SH-SY5Y (cell line): ENCODE results near the gene ARSB.

ENCODE experiments used
- GATA2 ChIP-seq: IDR thresholded peaks from 2 replicates; pipeline ENCODE4 v1.6.1; 2011; ENCODE audit warnings: mild to moderate bottlenecking, low read depth, low read length
- GATA3 ChIP-seq: IDR thresholded peaks from 2 replicates; pipeline ENCODE4 v1.6.1; 2011; ENCODE audit warnings: low read depth, mild to moderate bottlenecking, low read length, moderate library complexity

ARSB gene

DNA sequence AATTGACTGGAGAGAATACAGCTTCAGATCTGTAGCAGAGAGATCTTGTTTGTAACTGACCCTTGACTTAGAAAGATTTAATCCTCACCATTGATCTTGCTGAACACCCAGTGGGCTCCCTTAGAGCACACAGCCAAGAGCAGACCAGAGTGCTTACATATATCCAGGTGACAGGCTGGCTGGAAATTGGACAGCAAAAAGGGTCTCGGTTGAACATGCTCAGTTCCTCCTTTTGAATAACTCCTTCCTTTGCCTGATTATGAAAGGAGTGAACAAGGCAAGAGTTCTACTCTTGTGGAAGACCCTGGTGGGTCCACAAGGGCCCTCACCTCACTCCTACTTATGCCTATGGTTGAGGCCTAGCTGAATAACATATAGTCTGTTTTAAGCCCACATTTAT, 202.4 kb downstream of the ARSB start:
- TF ChIP-seq GATA3 (no peak), GATA2 (no peak)

DNA sequence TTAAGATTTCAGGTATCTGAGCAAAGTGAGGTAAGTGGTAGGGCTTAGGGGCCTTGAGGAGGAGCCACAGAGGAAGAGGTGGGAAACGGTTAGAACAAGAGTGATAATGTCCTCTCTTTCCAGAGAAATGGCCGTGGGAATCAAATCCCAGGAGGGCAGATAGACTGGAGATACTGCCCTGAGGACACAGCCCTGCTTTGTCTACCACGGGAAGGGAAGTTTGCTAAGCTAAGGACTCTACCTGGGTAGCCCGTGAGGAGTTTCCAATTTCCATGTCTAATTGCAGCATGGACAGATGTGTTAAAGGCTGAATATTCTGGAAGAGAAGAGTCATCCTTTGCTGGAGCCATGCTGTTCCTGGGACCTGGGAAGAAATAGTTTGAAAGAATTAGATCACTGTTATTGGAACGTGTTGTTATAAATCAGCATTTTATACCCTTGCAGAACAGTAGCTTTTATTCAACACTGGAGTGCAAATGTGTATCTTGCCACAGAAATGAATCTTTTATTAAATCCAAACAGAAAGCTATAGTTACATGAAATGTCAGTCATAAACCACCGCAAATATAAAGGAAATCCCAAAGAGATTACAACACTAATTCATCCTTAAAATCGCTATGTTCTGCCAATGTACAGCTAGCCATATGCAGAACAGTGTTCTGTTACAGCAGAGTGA, 203.4 kb downstream of the ARSB start:
- TF ChIP-seq GATA2: no peak
- TF ChIP-seq GATA3: no peak

DNA sequence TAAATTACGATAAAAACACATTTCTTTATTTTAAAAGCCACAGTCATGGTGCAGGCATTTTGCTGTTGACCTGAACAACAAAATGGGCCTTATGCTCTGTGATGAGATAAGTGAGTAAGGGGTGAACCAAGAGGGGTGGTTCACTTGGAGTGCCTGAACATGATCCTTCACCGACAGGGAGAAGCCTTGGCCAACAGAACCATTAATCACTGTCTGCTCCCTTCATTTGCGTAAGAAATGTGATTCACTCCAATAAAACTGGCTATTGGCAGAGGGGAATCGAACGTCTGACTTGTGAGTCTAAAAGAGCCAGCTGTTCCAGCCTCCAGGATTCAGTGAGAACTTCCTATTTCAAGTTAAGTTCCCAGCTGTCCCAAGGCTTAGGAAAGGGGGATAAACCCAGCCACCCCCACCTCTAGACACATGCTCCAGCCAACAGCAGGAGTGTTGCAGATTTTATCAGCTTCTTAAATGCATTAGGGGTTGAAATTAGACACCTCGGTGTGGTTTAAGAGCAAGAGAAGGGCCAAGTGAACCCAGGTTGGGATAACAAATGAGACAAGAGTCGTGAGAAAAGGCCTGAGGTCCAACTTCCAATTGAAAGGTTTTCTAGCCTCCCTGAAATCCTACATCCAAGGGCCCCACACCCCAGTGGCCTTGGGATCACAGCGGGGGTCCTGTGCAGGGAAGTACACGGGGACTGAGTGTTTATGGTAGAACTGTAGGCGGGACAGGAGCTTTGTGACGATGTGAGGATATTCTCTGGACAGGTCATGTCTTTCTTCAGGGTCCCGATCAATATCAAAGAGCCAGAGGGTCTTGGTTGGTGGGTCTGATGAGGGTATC, 205.1 kb downstream of the ARSB start:
- no peak for TF ChIP-seq GATA3
- TF ChIP-seq GATA2: no peak

DNA sequence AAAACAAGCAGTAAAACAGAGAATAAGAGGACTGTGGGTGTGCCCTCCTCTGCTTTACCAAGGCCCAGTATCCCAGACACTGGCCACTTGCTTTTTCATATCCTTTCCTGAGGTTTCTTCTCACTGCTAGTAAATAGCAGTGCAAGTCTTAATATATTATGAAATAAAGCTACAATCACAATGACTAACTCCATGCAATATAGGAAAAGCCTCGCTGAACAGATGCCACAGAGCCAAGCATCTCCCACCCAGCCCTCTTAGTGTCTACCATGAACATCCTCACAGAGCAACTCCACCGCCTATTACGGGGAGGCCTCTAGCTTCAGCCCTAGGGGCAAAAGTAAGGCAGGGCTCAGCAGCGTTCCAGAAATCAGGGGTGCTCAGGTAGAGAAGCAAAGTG, 205.8 kb downstream of the ARSB start:
- TF ChIP-seq GATA2 (no peak), GATA3 (no peak)

DNA sequence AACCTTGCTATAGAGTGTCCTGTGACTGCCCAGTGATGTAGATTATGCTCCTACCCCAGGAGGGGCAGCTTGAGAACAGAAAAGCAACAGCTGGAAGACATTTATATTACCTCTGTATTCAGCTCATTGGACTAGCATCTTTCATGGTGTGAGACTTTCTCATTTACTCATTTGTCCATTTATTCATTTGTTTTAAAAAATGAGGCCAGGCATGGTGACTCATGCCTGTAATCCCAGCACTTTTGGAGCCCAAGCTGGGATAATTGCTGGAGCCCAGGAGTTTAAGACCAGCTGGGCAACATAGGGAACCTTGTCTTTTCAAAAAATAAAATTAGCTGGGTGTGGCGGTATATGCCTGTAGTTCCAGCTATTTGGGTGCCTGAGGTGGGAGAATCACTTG, 206.6 kb downstream of the ARSB start:
- TF ChIP-seq GATA3 (no peak), GATA2 (no peak)

DNA sequence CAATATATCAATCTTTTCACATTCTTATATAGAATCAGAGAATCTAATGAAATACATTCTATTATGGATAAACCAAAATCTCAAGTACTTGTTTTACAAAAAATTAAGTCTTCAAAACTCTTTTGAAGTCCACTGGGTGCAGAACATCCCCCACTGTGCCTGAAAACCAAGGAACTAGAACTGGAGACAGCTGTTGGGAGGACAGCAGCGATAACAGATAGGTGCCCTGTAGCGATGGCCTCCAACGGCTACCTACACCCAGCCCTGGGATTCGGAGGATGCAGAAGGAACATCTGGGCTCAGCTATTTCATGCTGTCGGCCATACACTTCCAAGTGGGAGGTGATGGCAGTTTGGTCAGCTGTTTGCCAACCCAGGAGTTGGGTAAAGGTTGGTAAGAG, 207.2 kb downstream of the ARSB start:
- TF ChIP-seq GATA3: no peak
- TF ChIP-seq GATA2: no peak

DNA sequence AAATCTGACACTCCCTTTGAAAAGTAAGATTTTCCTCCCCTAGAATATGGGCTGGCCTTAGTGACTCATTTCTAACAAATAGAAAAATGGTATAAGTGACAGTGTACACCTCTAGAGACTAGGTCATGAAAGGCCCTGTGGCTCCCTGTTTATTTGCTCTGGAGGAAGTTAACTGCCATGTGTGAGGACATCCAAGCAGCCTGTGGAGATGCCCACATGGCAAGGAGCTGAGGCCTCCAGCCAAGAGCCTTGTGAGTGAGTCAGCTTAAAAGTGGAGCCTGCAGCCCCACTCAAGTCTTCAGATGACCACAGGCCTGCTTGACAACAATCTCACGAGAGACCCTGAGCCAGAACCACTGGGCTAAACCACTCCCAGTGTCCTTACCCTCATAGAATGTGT, 208.5 kb downstream of the ARSB start:
- no peak for TF ChIP-seq GATA2
- TF ChIP-seq GATA3: no peak

DNA sequence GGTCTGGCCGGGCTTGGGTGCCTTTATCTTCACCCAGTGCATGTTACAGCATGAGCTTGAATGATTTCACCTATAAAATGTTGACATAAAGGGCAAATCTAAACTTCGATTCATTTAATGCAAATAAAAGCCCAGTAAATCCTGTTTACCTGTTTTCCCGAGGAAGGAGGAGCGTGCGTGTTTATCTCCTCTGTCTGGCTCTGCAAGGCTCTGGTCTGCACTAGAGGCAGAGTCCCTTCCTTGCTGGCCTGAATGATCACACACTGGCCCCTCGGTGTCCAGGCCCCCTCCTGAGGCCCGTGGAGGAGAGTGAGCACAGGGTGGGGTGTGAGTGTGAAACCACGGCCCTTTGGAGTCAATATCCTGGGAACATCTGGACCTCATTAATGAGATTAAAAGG, 211.5 kb downstream of the ARSB start:
- TF ChIP-seq GATA3 (no peak), GATA2 (no peak)

DNA sequence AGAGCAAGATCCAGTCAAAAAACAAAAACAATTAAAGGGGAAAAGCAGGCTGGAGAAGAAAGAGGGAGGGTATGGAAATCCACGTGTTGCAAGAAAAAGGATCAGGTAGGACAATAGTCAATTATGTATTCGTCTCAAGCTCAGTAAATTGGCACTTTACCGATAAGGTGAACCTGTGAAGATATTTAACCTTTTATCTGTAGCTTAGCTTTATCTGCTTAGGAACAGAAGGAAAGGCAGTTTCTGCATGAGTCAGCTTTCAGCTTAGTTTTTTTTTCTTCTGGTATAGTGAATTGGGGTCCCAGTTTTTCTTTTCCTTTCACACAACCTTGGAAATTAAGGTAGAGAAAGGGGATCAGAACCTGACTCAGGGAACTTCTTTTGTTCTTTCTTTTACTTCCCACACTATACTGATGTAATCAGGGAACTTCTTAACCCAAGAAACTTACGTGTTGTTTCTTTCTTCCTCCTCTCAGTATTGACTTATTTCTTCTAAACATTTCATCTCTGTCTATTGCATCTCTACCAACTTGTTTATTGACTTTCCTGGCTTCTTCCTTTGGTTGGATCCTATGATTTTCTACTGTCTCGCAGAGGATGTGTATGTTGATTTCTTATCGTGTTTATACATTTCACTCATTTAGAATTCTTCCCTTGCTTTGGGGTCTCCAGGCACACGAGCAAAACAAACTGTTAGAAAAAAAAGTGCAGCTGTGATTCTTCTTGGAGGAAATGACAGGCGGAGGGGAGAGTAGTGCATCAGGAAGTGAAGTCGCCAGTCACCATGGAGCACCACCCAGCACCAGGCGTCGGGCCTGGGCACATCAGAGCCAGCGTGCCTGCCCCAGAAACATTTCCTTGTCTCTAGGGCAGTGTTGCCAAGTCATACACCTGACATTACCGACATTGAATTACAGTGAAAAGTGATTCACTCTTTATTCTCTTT, 213.6 kb downstream of the ARSB start:
- TF ChIP-seq GATA2: no peak
- no peak for TF ChIP-seq GATA3

DNA sequence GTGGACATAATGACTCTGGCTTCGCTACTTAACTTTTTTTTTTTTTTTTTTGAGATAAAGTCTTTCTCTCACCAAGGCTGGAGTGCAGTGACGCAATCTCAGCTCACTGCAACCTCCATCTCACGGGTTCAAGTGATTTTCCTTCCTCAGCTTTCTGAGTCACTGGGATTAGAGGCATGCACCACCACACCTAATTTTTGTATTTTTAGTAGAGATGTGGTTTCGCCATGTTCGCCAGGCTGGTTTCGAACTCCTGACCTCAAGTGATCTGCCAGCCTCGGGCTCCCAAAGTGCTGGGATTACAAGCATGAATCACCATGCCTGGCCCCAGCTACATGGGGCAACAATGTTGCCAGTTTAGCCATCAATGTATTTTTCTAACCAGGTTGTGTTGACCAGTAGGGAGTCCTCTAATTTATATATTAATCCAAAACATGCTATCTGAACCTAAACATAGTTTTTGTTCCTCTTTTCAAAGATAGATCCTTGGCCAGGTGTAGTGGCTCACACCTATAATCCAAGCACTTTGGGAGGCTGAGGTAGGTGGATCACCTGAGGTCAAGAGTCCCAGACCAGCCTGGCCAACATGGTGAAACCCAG, 216.2 kb downstream of the ARSB start:
- no peak for TF ChIP-seq GATA3

DNA sequence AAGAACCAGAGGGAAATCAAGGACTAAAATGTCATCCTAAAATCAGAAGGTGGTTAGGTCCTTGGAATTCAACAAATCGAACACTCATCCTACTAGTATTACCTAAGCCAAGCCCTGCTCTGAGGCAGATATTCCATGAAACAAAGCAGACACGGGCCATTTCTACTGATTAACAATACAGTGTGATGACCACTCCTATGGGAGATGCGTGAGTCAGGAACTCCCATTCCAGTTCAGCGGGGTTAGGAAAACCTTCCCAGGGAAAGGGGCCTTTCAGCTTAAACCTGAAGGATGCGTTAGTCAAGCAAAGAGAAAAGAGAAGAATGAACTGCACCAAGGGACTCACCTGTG, 218.7 kb downstream of the ARSB start:
- TF ChIP-seq GATA2 (no peak), GATA3 (no peak)

DNA sequence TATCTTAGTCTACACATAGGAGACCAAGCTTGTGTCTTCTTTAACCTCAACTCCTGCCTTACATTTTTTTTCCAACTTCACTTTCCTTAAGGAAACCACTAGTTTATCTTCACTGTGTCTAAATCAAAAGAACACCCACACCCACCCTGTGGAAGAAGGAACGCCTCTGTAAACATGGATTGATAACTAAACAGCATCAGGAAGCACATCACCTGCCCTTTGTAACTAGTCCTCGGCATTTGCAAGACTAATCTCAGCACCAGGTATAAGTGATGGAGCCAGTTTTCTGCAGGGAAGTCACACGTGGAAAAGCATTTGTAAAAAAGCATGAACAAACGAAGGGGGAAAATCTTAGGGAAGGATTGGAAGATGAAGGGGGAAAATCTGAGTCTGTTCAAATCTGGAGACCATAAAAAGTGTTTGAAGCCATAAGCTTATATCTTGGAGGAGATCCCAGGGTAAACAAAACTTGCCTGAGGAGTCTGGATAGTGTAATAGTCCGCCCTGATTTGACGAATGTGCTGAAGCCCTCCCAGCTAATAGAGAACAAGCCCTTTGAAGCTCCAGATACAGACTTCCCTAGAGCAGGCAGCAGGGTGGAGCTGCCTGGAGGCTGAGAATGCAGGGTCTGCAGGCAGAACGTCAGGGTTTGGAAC, 219.2 kb downstream of the ARSB start:
- TF ChIP-seq GATA2 (no peak), GATA3 (no peak)

DNA sequence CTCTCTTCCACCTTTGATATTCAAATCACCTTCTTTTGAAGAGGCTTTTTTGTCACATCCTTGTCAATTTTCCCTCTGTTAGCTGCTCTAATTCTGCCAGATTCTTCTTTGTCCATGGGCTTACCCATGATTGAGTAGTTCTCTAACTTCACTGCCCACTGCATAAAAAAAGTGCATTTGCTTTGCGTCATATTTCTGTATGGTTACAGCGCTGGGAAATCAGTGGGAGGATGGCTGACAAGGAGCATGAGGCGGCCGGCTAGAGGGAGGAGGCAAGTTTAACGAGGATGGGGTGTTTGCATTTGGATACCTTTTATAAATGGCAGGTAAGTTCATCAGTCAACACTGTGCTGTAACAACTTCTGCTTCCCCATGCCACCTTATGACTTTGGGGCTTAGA, 220.0 kb downstream of the ARSB start:
- TF ChIP-seq GATA3: no peak
- no peak for TF ChIP-seq GATA2
